ENCODE measurements around the gene HMGN1.
A peak's percentile ranks its signal among the peaks of the same experiment; 100 is the strongest.

DNA sequence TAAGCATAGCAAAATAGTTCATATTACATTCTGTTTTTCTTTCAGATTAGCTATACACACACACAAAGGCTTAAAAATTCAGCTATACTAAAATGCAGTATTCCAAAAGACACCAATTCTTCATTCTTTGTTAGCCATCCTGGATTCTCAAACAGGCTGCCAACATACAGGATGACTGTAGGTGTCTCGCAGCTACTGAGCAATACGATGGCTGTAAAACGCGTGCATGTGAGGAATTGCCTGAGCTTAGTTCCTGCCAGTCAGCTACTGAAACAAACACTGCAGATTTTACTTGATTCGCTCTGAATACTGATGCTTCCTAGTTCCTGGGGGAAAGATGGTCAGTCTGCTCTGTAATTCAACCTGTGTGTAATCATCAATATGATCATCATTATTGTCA, 24.7 kb upstream of the HMGN1 start:
- TF ChIP-seq RAD21 (IDR thresholded peaks at IDR 0.05; ENCODE audit: low read depth) (peak; percentile 50), NFIC (IDR thresholded peaks at IDR 0.05) (no peak), MAX (IDR thresholded peaks at IDR 0.05) (no peak), USF1 (IDR thresholded peaks at IDR 0.05) (no peak), CREB1 (IDR thresholded peaks at IDR 0.05; ENCODE audit: low read depth) (no peak), EP300 (IDR thresholded peaks at IDR 0.05; ENCODE audit: borderline replicate concordance) (no peak), TEAD4 (IDR thresholded peaks at IDR 0.05) (no peak), TAF1 (IDR thresholded peaks at IDR 0.05; ENCODE audit: low read depth) (no peak), CEBPB (IDR thresholded peaks at IDR 0.05) (no peak), YY1 (IDR thresholded peaks at IDR 0.05; ENCODE audit: low read depth) (no peak), FOXM1 (IDR thresholded peaks at IDR 0.05; ENCODE audit: borderline replicate concordance, low read depth) (no peak)
- TF ChIP-seq, protein P1, sequence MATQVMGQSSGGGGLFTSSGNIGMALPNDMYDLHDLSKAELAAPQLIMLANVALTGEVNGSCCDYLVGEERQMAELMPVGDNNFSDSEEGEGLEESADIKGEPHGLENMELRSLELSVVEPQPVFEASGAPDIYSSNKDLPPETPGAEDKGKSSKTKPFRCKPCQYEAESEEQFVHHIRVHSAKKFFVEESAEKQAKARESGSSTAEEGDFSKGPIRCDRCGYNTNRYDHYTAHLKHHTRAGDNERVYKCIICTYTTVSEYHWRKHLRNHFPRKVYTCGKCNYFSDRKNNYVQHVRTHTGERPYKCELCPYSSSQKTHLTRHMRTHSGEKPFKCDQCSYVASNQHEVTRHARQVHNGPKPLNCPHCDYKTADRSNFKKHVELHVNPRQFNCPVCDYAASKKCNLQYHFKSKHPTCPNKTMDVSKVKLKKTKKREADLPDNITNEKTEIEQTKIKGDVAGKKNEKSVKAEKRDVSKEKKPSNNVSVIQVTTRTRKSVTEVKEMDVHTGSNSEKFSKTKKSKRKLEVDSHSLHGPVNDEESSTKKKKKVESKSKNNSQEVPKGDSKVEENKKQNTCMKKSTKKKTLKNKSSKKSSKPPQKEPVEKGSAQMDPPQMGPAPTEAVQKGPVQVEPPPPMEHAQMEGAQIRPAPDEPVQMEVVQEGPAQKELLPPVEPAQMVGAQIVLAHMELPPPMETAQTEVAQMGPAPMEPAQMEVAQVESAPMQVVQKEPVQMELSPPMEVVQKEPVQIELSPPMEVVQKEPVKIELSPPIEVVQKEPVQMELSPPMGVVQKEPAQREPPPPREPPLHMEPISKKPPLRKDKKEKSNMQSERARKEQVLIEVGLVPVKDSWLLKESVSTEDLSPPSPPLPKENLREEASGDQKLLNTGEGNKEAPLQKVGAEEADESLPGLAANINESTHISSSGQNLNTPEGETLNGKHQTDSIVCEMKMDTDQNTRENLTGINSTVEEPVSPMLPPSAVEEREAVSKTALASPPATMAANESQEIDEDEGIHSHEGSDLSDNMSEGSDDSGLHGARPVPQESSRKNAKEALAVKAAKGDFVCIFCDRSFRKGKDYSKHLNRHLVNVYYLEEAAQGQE (IDR thresholded peaks at IDR 0.05; ENCODE audit: low read depth), result no peak

Measured in Ishikawa (cell line).